B cell (primary cell): Measurements from ENCODE around the gene PCDH15. TPM values are rescaled to one million over a fixed set of nuclear protein-coding genes. Genes with fewer than 3 reads are reported as not detected.

Experiments
- ATAC-seq: fragments of 200-7000 bp; cut with Tn5 transposase; one replicate; pipeline ENCODE4 v1.10.0; 2021; ENCODE audit warnings: low read depth, mild to moderate bottlenecking, moderate number of reproducible peaks, moderate library complexity
- CTCF ChIA-PET: fragments of 350-600 bp; sonication (Branson Sonifier 250); formaldehyde crosslinking; loops from one replicate; lab custom pipeline; 2021; ENCODE audit warnings: antibody characterized with exemption, inconsistent platforms; lab: Charles Lee
- POLR2A ChIA-PET: fragments of 350-600 bp; sonication (Branson Sonifier 250); formaldehyde crosslinking; loops from one replicate; lab custom pipeline; 2021; ENCODE audit warnings: antibody characterized with exemption; lab: Charles Lee
- DNase-seq: peaks from one replicate; pipeline ENCODE4 v3.0.0; 2013
- H2AFZ ChIP-seq: 2 replicates; pipeline ENCODE4 v1.6.1; 2012; ENCODE audit warnings: mild to moderate bottlenecking, low read depth, low read length; ENCODE audit not compliant: insufficient read depth, poor library complexity, severe bottlenecking
- H3K27ac ChIP-seq, 2 donors: 1 replicate in 1 of 2; 2 replicates in 1 of 2; pipeline ENCODE4 v1.5.1; 2012 to 2013; ENCODE audit warnings: low read length in 2 of 2, mild to moderate bottlenecking in 2 of 2, moderate library complexity in 1 of 2
- H3K27me3 ChIP-seq, 4 experiments: fragments of 200-600 bp in 1 of 4; sonication (generic) in 1 of 4; replicated peaks in 1 of 4; 1 replicate in 2 of 4; 2 replicates in 2 of 4; pipeline versions ENCODE4 v1.6.1 to v1.7.0; 2013 to 2016; ENCODE audit warnings: low read length in 3 of 4, mild to moderate bottlenecking in 2 of 4, mixed read lengths in 1 of 4, moderate library complexity in 1 of 4; ENCODE audit not compliant: insufficient read depth in 4 of 4, control insufficient read depth in 3 of 4; ENCODE audit errors: control extremely low read depth in 1 of 4
- H3K36me3 ChIP-seq, 2 experiments: replicated peaks in 1 of 2; 1 replicate in 1 of 2; 2 replicates in 1 of 2; pipeline versions ENCODE4 v1.6.1 to v1.7.1; 2013; ENCODE audit warnings: low read length in 1 of 2; ENCODE audit not compliant: insufficient read depth in 2 of 2, control insufficient read depth in 1 of 2; ENCODE audit errors: control extremely low read depth in 1 of 2, extremely low read depth in 1 of 2
- H3K4me1 ChIP-seq, 2 donors: fragments of 200-600 bp in 1 of 2; sonication (generic) in 1 of 2; 1 replicate in 1 of 2; 2 replicates in 1 of 2; pipeline versions ENCODE4 v1.5.1 to v1.6.1; 2013 to 2017; ENCODE audit warnings: low read length in 2 of 2; ENCODE audit not compliant: control insufficient read depth in 2 of 2, insufficient read depth in 2 of 2
- H3K4me2 ChIP-seq: replicated peaks from 2 replicates; pipeline ENCODE3; 2012; ENCODE audit warnings: mild to moderate bottlenecking, low read depth, low read length; ENCODE audit not compliant: poor library complexity, severe bottlenecking
- H3K4me3 ChIP-seq, 5 experiments: fragments of 200-600 bp in 1 of 5; sonication (generic) in 1 of 5; 1 replicate in 3 of 5; 2 replicates in 2 of 5; pipeline versions ENCODE4 v1.5.1 to v1.7.0; 2011 to 2016; ENCODE audit warnings: low read length in 4 of 5, mild to moderate bottlenecking in 4 of 5, low read depth in 2 of 5, control low read depth in 1 of 5, moderate library complexity in 1 of 5; ENCODE audit not compliant: insufficient read depth in 1 of 5; ENCODE audit errors: control extremely low read depth in 1 of 5, extremely low read depth in 1 of 5
- H3K79me2 ChIP-seq: fragments of 200-600 bp; sonication (generic); one replicate; pipeline ENCODE4 v1.6.0; 2016; ENCODE audit warnings: low read length; ENCODE audit not compliant: control insufficient read depth, insufficient read depth
- H3K9ac ChIP-seq: fragments of 200-600 bp; sonication (generic); 2 replicates; pipeline ENCODE4 v1.6.1; 2017; ENCODE audit warnings: mild to moderate bottlenecking, low read length, moderate library complexity
- H3K9me3 ChIP-seq, 3 donors: one replicate each; pipeline versions ENCODE4 v1.6.1 to v1.7.1; 2013; ENCODE audit warnings: low read length in 2 of 3; ENCODE audit not compliant: control insufficient read depth in 2 of 3, insufficient read depth in 1 of 3; ENCODE audit errors: control extremely low read depth in 1 of 3
- H4K20me1 ChIP-seq: 2 replicates; pipeline ENCODE4 v1.6.0; 2012; ENCODE audit warnings: mild to moderate bottlenecking, low read length; ENCODE audit not compliant: insufficient read depth, control insufficient read depth, poor library complexity, severe bottlenecking
- H3K27ac Mint-ChIP-seq: one replicate; pipeline ENCODE4 v1.8.0; 2021; ENCODE audit warnings: mixed read lengths
- H3K27me3 Mint-ChIP-seq: one replicate; pipeline ENCODE4 v1.8.0; 2021; ENCODE audit warnings: mixed read lengths
- H3K4me1 Mint-ChIP-seq: one replicate; pipeline ENCODE4 v1.8.0; 2021; ENCODE audit warnings: mixed read lengths
- H3K4me3 Mint-ChIP-seq: one replicate; pipeline ENCODE4 v1.8.0; 2021; ENCODE audit warnings: mixed read lengths
- H3K9me3 Mint-ChIP-seq: one replicate; pipeline ENCODE4 v1.8.0; 2022; ENCODE audit warnings: mixed read lengths; ENCODE audit not compliant: insufficient read depth
- CTCF ChIP-seq: fragments of 200-600 bp; IDR thresholded peaks from one replicate; pipeline ENCODE4 v1.8.0; 2022; ENCODE audit warnings: antibody characterized with exemption, mild to moderate bottlenecking
- EZH2 ChIP-seq: IDR thresholded peaks from 2 replicates; pipeline ENCODE4 v1.6.1; 2012; ENCODE audit warnings: borderline replicate concordance, low read depth, mild to moderate bottlenecking, moderate library complexity, low read length; ENCODE audit not compliant: insufficient read depth, poor library complexity, severe bottlenecking
- WGBS: methylation state at CpG from one replicate; pipeline ENCODE4 v1.1.5; 2013; ENCODE audit warnings: missing lambda C conversion rate; ENCODE audit not compliant: insufficient coverage; 5-methylcytosine and 5-hydroxymethylcytosine counted together
- intact Hi-C: fragments of 100-400 bp; cut with micrococcal nuclease; formaldehyde crosslinking; loops from one replicate; pipeline ENCODE4 v1.10.0; 2022
- polyA plus RNA-seq: library from polyadenylated mRNA; depleted of rRNA; stranded (reverse); fragments of >200 nt; gene quantifications from 2 replicates; pipeline ENCODE4 v1.2.3, GENCODE V29; 2012
- total RNA-seq, 2 donors: library from RNA; stranded (reverse); fragments of 120-200 nt in 1 of 2; gene quantifications; 1 replicate in 1 of 2; 2 replicates in 1 of 2; pipeline versions ENCODE4 v1.2.3 to v1.2.4, GENCODE V29; 2013 to 2022

The PCDH15 gene
- total and polyA plus RNA-seq, 2 donors (not counting 1 experiment from before 2014, with no cell fraction given) = not detected

- ChIA-PET POLR2A (no interaction called here), CTCF (no interaction called here)
- H4K20me1 ChIP-seq = no peaks in the 10 kb centered on the region
- Mint-ChIP-seq H3K4me3 (no peak overlapping the region), H3K4me1 (no peaks in the 10 kb centered on the region), H3K27me3 (no peaks in the 10 kb centered on the region), H3K27ac (no peak overlapping the region), H3K9me3 (peaks cover 10% of the 10 kb centered on the region)
- no peaks in the 10 kb centered on the region for H3K27me3 ChIP-seq
- intact Hi-C loops = no loop called here
- H3K4me1 ChIP-seq = no peaks in the 10 kb centered on the region
- peaks cover 0 to 3% (median 0%) of the 10 kb centered on the region in 3 donors for H3K9me3 ChIP-seq
- no peaks in the 10 kb centered on the region for H3K79me2 ChIP-seq
- no peak overlapping the region for H3K4me3 ChIP-seq
- no peak overlapping the region for H2AFZ ChIP-seq
- no peak overlapping the region for H3K4me2 ChIP-seq
- no peak overlapping the region for H3K27ac ChIP-seq
- DNase-seq = no peak
- no peak for ATAC-seq
- no peak overlapping the region for H3K9ac ChIP-seq
- WGBS = 60% methylated on average over 1 of the region's 2 CpGs
- no peaks in the 10 kb centered on the region for H3K36me3 ChIP-seq
- TF ChIP-seq CTCF (no peak), EZH2 (no peak)
These were observed 692.1 kb downstream of the PCDH15 start for GRCh38 chr10:54108961-54109360.

GRCh38 chr10:54096892-54097291 lies 704.1 kb downstream of the PCDH15 start:
- Histone ChIP-seq H3K9ac (no peak overlapping the region), H3K9me3 (no peaks in the 10 kb centered on the region), H3K4me3 (no peak overlapping the region), H3K4me2 (no peak overlapping the region), H2AFZ (no peak overlapping the region), H3K27ac (no peak overlapping the region), H3K79me2 (no peaks in the 10 kb centered on the region), H4K20me1 (no peaks in the 10 kb centered on the region), H3K4me1 (no peaks in the 10 kb centered on the region), H3K27me3 (no peaks in the 10 kb centered on the region), H3K36me3 (no peaks in the 10 kb centered on the region)
- Mint-ChIP-seq H3K4me3 (no peak overlapping the region), H3K4me1 (no peaks in the 10 kb centered on the region), H3K9me3 (no peaks in the 10 kb centered on the region), H3K27ac (no peak overlapping the region), H3K27me3 (no peaks in the 10 kb centered on the region)
- intact Hi-C loops = no loop called here
- no CpG with 5 or more reads among the region's 1 CpG for WGBS
- ATAC-seq (no peak), DNase-seq (no peak)
- CTCF ChIA-PET = no interaction called here
- POLR2A ChIA-PET = no interaction called here
- no peak for TF ChIP-seq CTCF
- TF ChIP-seq EZH2 = no peak
